Neuronal stem cell (in vitro differentiated cells): ENCODE measurements around the gene PARPBP.
"Not testable (repeated sequence)": the region's sequence is repeated elsewhere in the genome, so short reads cannot be mapped to it uniquely, and the experiment has no call there.

Experiments
- DNase-seq: peaks from one replicate; pipeline ENCODE4 v3.0.0-alpha.2; 2013; ENCODE audit warnings: low spot score
- H2AFZ ChIP-seq: one replicate; pipeline ENCODE4 v1.6.1; 2013; ENCODE audit warnings: mild to moderate bottlenecking, low read length, inconsistent platforms
- H2AK5ac ChIP-seq: 2 replicates; pipeline ENCODE4 v1.6.1; 2013; ENCODE audit warnings: low read depth, mild to moderate bottlenecking, inconsistent platforms, low read length, moderate library complexity, mixed read lengths
- H2BK120ac ChIP-seq: 2 replicates; pipeline ENCODE4 v1.6.1; 2013; ENCODE audit warnings: low read depth, mild to moderate bottlenecking, inconsistent platforms, low read length, moderate library complexity, mixed read lengths
- H2BK12ac ChIP-seq: one replicate; pipeline ENCODE4 v1.6.1; 2013; ENCODE audit warnings: low read length, inconsistent platforms
- H2BK15ac ChIP-seq: 2 replicates; pipeline ENCODE4 v1.6.1; 2013; ENCODE audit warnings: mild to moderate bottlenecking, low read length, inconsistent platforms, mixed read lengths
- H2BK5ac ChIP-seq: one replicate; pipeline ENCODE4 v1.6.1; 2013; ENCODE audit warnings: inconsistent platforms, mild to moderate bottlenecking, low read length, moderate library complexity
- H3K14ac ChIP-seq: one replicate; pipeline ENCODE4 v1.6.1; 2013; ENCODE audit warnings: low read length, inconsistent platforms
- H3K18ac ChIP-seq: 2 replicates; pipeline ENCODE4 v1.6.1; 2013; ENCODE audit warnings: low read length, inconsistent platforms
- H3K23ac ChIP-seq: 2 replicates; pipeline ENCODE4 v1.6.1; 2013; ENCODE audit warnings: low read depth, mild to moderate bottlenecking, mixed read lengths, low read length, inconsistent platforms; ENCODE audit not compliant: poor library complexity
- H3K27ac ChIP-seq: replicated peaks from 3 replicates; pipeline ENCODE4 v1.5.1; 2013; ENCODE audit warnings: low read length, inconsistent platforms
- H3K27me3 ChIP-seq, 3 experiments: 2 replicates each; pipeline ENCODE4 v1.6.1; 2013; ENCODE audit warnings: low read length in 3 of 3, mild to moderate bottlenecking in 2 of 3, inconsistent platforms in 1 of 3, low read depth in 1 of 3, mixed read lengths in 1 of 3, moderate library complexity in 1 of 3; ENCODE audit not compliant: control insufficient read depth in 3 of 3, insufficient read depth in 3 of 3
- H3K36me3 ChIP-seq, 2 donors: replicated peaks in 1 of 2; 2 replicates each; pipeline ENCODE4 v1.6.1; 2013; ENCODE audit warnings: low read length in 2 of 2; ENCODE audit not compliant: control insufficient read depth in 2 of 2, insufficient read depth in 2 of 2
- H3K4ac ChIP-seq: 2 replicates; pipeline ENCODE4 v1.6.1; 2013; ENCODE audit warnings: inconsistent platforms, mild to moderate bottlenecking, low read length, moderate library complexity
- H3K4me1 ChIP-seq, 2 donors: 1 replicate in 1 of 2; 2 replicates in 1 of 2; pipeline ENCODE4 v1.6.1; 2013; ENCODE audit warnings: low read length in 2 of 2, low read depth in 1 of 2; ENCODE audit not compliant: control insufficient read depth in 2 of 2, insufficient read depth in 1 of 2
- H3K4me2 ChIP-seq: one replicate; pipeline ENCODE4 v1.6.1; 2013; ENCODE audit warnings: mild to moderate bottlenecking, low read length, inconsistent platforms; ENCODE audit not compliant: insufficient read depth, poor library complexity, severe bottlenecking
- H3K4me3 ChIP-seq, 2 donors: 2 replicates each; pipeline ENCODE4 v1.5.1; 2013; ENCODE audit warnings: low read length in 2 of 2, mild to moderate bottlenecking in 2 of 2, inconsistent platforms in 1 of 2, moderate library complexity in 1 of 2
- H3K79me1 ChIP-seq: one replicate; pipeline ENCODE4 v1.6.1; 2013; ENCODE audit warnings: low read depth, mild to moderate bottlenecking, inconsistent platforms, low read length, moderate library complexity
- H3K9ac ChIP-seq: one replicate; pipeline ENCODE4 v1.6.1; 2013; ENCODE audit warnings: mild to moderate bottlenecking, low read depth, low read length, inconsistent platforms; ENCODE audit not compliant: poor library complexity
- H3K9me3 ChIP-seq, 2 donors: replicated peaks in 1 of 2; 2 replicates each; pipeline versions ENCODE3 to v1.6.1; 2013; ENCODE audit warnings: low read length in 2 of 2, mild to moderate bottlenecking in 2 of 2, inconsistent platforms in 1 of 2, low read depth in 1 of 2, mixed read lengths in 1 of 2, moderate library complexity in 1 of 2; ENCODE audit not compliant: control insufficient read depth in 2 of 2, insufficient read depth in 1 of 2
- H4K8ac ChIP-seq: one replicate; pipeline ENCODE4 v1.6.1; 2013; ENCODE audit warnings: low read depth, mild to moderate bottlenecking, inconsistent platforms, low read length, moderate library complexity
- H4K91ac ChIP-seq: one replicate; pipeline ENCODE4 v1.6.1; 2013; ENCODE audit warnings: low read length, low read depth, mild to moderate bottlenecking, inconsistent platforms; ENCODE audit not compliant: poor library complexity
- WGBS, 2 donors: extraction: QIAGEN DNeasy Blood & Tissue Kit; methylation state at CpG; one replicate each; pipeline ENCODE4 v1.1.7; 2013; ENCODE audit warnings: missing lambda C conversion rate in 2 of 2, mixed read lengths in 1 of 2; ENCODE audit not compliant: insufficient read length in 2 of 2, insufficient replicate concordance in 1 of 2; ENCODE audit errors: extremely low coverage in 2 of 2; 5-methylcytosine and 5-hydroxymethylcytosine counted together

The PARPBP gene

GRCh38 chr12:102089228-102089835 is 30.7 kb upstream of the PARPBP start:
- H3K4me3 ChIP-seq, H3K9ac ChIP-seq, H3K23ac ChIP-seq, H4K8ac ChIP-seq, H3K27me3 ChIP-seq, H2AK5ac ChIP-seq, H3K27ac ChIP-seq, H2BK12ac ChIP-seq, H3K4me2 ChIP-seq, H3K79me1 ChIP-seq, H3K4me1 ChIP-seq, H2BK120ac ChIP-seq, DNase-seq, H3K18ac ChIP-seq, H3K9me3 ChIP-seq, H3K4ac ChIP-seq, H4K91ac ChIP-seq, H2AFZ ChIP-seq, H3K14ac ChIP-seq, H2BK5ac ChIP-seq, H2BK15ac ChIP-seq: not testable (repeated sequence)
- WGBS, 2 donors, result no CpG with 5 or more reads among the region's 38 CpGs
- peaks cover 2 to 64% of the 10 kb centered on the region in 2 donors for H3K36me3 ChIP-seq

GRCh38 chr12:102093319-102093718 is 26.7 kb upstream of the PARPBP start:
- Histone ChIP-seq H2BK5ac (no peak overlapping the region), H3K36me3 (peaks cover 4 to 74% of the 10 kb centered on the region in 2 donors), H4K8ac (no peak overlapping the region), H3K27me3 (no peaks in the 10 kb centered on the region), H2AK5ac (no peak overlapping the region), H4K91ac (no peak overlapping the region), H3K14ac (no peak overlapping the region), H3K27ac (no peak overlapping the region), H3K9me3 (peaks cover 2 to 8% of the 10 kb centered on the region in 2 donors), H3K79me1 (no peaks in the 10 kb centered on the region), H3K4ac (no peak overlapping the region), H2BK120ac (no peak overlapping the region), H3K23ac (no peak overlapping the region), H2BK15ac (no peak overlapping the region), H2BK12ac (no peak overlapping the region), H3K18ac (no peak overlapping the region), H3K9ac (no peak overlapping the region), H3K4me3 (no peak overlapping the region), H2AFZ (no peak overlapping the region), H3K4me2 (no peak overlapping the region), H3K4me1 (no peaks in the 10 kb centered on the region)
- DNase-seq, result no peak

DNA sequence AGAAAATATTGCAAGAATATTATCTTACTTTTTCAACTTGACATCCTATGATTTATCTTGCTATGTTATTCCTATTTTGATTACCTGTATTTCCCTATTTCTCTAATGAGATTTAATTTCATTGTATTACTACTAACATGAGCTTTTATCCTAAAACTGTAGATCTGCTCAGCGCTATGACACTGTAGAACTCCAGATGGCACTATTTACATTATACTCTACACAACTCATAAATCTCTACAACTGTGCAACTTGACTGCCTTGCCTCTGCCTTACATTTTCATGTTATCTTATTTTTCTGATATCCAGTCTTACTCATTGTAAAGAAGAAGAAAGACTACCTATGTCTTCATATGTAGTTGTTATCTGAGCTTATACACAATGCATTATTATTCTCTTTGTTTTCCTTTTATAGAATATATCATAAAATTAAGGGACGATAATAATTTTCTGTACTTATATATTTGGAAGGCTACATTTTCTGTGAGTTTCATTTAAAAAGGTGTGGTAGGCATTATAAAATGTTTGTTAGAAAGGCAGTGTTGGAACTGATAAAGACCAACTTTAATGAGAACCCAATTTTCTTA is 24.2 kb upstream of the PARPBP start:
- H3K27me3 ChIP-seq, result no peaks in the 10 kb centered on the region

GRCh38 chr12:102096855-102097254 is 23.1 kb upstream of the PARPBP start:
- no CpG with 5 or more reads among the region's 3 CpGs for WGBS, 2 donors

More for the DNA sequence above, 24.2 kb upstream of the PARPBP start:
- Histone ChIP-seq H3K23ac (no peak overlapping the region), H3K36me3 (peaks cover 5 to 85% of the 10 kb centered on the region in 2 donors), H2AFZ (no peak overlapping the region), H2BK120ac (no peak overlapping the region), H2BK5ac (no peak overlapping the region), H3K27ac (no peak overlapping the region), H3K4me1 (no peaks in the 10 kb centered on the region), H4K91ac (no peak overlapping the region), H2AK5ac (no peak overlapping the region), H3K9ac (no peak overlapping the region), H2BK12ac (no peak overlapping the region), H4K8ac (no peak overlapping the region), H3K9me3 (no peaks in the 10 kb centered on the region), H3K4me2 (no peak overlapping the region), H3K18ac (no peak overlapping the region), H3K4ac (no peak overlapping the region), H2BK15ac (no peak overlapping the region), H3K79me1 (no peaks in the 10 kb centered on the region), H3K4me3 (no peak overlapping the region), H3K14ac (no peak overlapping the region)
- DNase-seq, result no peak
- WGBS, 2 donors, result no CpG with 5 or more reads among the region's 2 CpGs

More at GRCh38 chr12:102096855-102097254, 23.1 kb upstream of the PARPBP start:
- Histone ChIP-seq H4K8ac (no peak overlapping the region), H3K4me2 (no peak overlapping the region), H3K36me3 (peaks cover 5 to 93% of the 10 kb centered on the region in 2 donors), H2BK15ac (no peak overlapping the region), H3K4me1 (no peaks in the 10 kb centered on the region), H3K18ac (no peak overlapping the region), H3K4ac (no peak overlapping the region), H3K9me3 (no peaks in the 10 kb centered on the region), H3K27me3 (no peaks in the 10 kb centered on the region), H3K79me1 (no peaks in the 10 kb centered on the region), H3K9ac (no peak overlapping the region), H2BK120ac (no peak overlapping the region), H3K23ac (no peak overlapping the region), H2AK5ac (no peak overlapping the region), H4K91ac (no peak overlapping the region), H3K14ac (no peak overlapping the region), H2AFZ (no peak overlapping the region), H2BK12ac (no peak overlapping the region), H3K27ac (no peak overlapping the region), H2BK5ac (no peak overlapping the region), H3K4me3 (no peak overlapping the region)
- no peak for DNase-seq
